Endothelial cell of umbilical vein (primary cell): ENCODE data around the gene NIPBL. TPM values are rescaled to one million over a fixed set of nuclear protein-coding genes. Genes with fewer than 3 reads are reported as not detected.

Experiments
- BruUV-seq: library from RNA; stranded (reverse); fragments of 400-500 nt; replicated peaks from 2 replicates; lab custom pipeline; 2021; lab: Mats Ljungman, UMichigan
- CTCF ChIA-PET: fragments of 300-600, 350-600 bp; sonication (Branson Sonifier 250); formaldehyde crosslinking; loops from one replicate; lab custom pipeline; 2021; ENCODE audit warnings: antibody characterized with exemption, inconsistent platforms; lab: Charles Lee
- POLR2A ChIA-PET: fragments of 300-600, 350-600 bp; sonication (Branson Sonifier 250); formaldehyde crosslinking; loops from one replicate; lab custom pipeline; 2021; ENCODE audit warnings: antibody characterized with exemption, inconsistent platforms; lab: Charles Lee
- DNase-seq: peaks from one replicate; pipeline ENCODE4 v3.0.0-alpha.2; 2011; ENCODE audit warnings: low read depth, low spot score
- FAIRE-seq: peaks from 2 replicates; lab custom pipeline; 2011; peaks lifted over from hg19 to GRCh38; lab: Jason Lieb, UNC
- H2AFZ ChIP-seq: 2 replicates; pipeline ENCODE4 v1.6.0; 2012; ENCODE audit warnings: low read depth, low read length, control low read depth, inconsistent platforms
- H3K27ac ChIP-seq: 2 replicates; pipeline ENCODE4 v1.5.1; 2011; ENCODE audit warnings: low read depth, mild to moderate bottlenecking, control low read depth, low read length, moderate library complexity; ENCODE audit not compliant: insufficient read depth
- H3K27me3 ChIP-seq, 2 experiments: 2 replicates each; pipeline versions ENCODE4 v1.6.0 to v1.6.1; 2011; ENCODE audit warnings: low read length in 2 of 2, mixed read lengths in 1 of 2; ENCODE audit not compliant: control insufficient read depth in 2 of 2, insufficient read depth in 2 of 2
- H3K36me3 ChIP-seq, 2 experiments: 2 replicates in 1 of 2; 3 replicates in 1 of 2; pipeline ENCODE4 v1.5.1; 2011; ENCODE audit warnings: low read length in 2 of 2, mild to moderate bottlenecking in 1 of 2, moderate library complexity in 1 of 2; ENCODE audit not compliant: control insufficient read depth in 2 of 2, insufficient read depth in 2 of 2; ENCODE audit errors: extremely low read depth in 1 of 2
- H3K4me1 ChIP-seq: 3 replicates; pipeline ENCODE4 v1.5.1; 2011; ENCODE audit warnings: mild to moderate bottlenecking, low read length; ENCODE audit not compliant: control insufficient read depth, insufficient read depth; ENCODE audit errors: extremely low read depth
- H3K4me2 ChIP-seq: 2 replicates; pipeline ENCODE4 v1.6.1; 2011; ENCODE audit warnings: low read length, control low read depth, mixed read lengths; ENCODE audit not compliant: insufficient read depth
- H3K4me3 ChIP-seq, 3 experiments: fragments of 200-600 bp in 1 of 3; sonication (generic), shearing (Covaris generic) in 1 of 3; replicated peaks in 1 of 3; 2 replicates each; pipeline ENCODE4 v1.5.1; 2011 to 2016; ENCODE audit warnings: control low read depth in 3 of 3, low read length in 3 of 3, mild to moderate bottlenecking in 2 of 3, inconsistent platforms in 1 of 3, low read depth in 1 of 3, moderate library complexity in 1 of 3; ENCODE audit not compliant: insufficient read depth in 1 of 3
- H3K79me2 ChIP-seq: 2 replicates; pipeline ENCODE4 v1.6.0; 2012; ENCODE audit warnings: low read length, inconsistent platforms; ENCODE audit not compliant: control insufficient read depth, insufficient read depth
- H3K9ac ChIP-seq: replicated peaks from 2 replicates; pipeline ENCODE3; 2011; ENCODE audit warnings: low read length, control low read depth; ENCODE audit not compliant: insufficient read depth; ENCODE audit errors: extremely low read depth
- H3K9me1 ChIP-seq: replicated peaks from 3 replicates; pipeline ENCODE4 v1.6.0; 2011; ENCODE audit warnings: mild to moderate bottlenecking, low read length; ENCODE audit not compliant: control insufficient read depth, insufficient read depth; ENCODE audit errors: extremely low read depth
- H3K9me3 ChIP-seq: replicated peaks from 2 replicates; pipeline ENCODE4 v1.5.1; 2012; ENCODE audit warnings: low read length, inconsistent platforms; ENCODE audit not compliant: control insufficient read depth, insufficient read depth
- H4K20me1 ChIP-seq: replicated peaks from 2 replicates; pipeline ENCODE3; 2011; ENCODE audit warnings: mild to moderate bottlenecking, low read length; ENCODE audit not compliant: control insufficient read depth, insufficient read depth; ENCODE audit errors: extremely low read depth
- EZH2 ChIP-seq: IDR thresholded peaks from 2 replicates; pipeline ENCODE4 v1.6.1; 2012; ENCODE audit warnings: borderline replicate concordance, low read depth, mild to moderate bottlenecking, moderate library complexity, low read length, inconsistent platforms; ENCODE audit not compliant: severe bottlenecking
- FOS ChIP-seq: IDR thresholded peaks from 2 replicates; pipeline ENCODE4 v1.6.1; 2011; ENCODE audit warnings: mild to moderate bottlenecking, low read length, moderate library complexity, borderline replicate concordance; ENCODE audit not compliant: insufficient read depth
- GATA2 ChIP-seq: IDR thresholded peaks from 2 replicates; pipeline ENCODE4 v1.7.0; 2011; ENCODE audit warnings: low read depth, mild to moderate bottlenecking, moderate library complexity, mixed read lengths, low read length; ENCODE audit not compliant: insufficient read length, insufficient read depth
- JUN ChIP-seq: IDR thresholded peaks from 2 replicates; pipeline ENCODE4 v1.6.1; 2011; ENCODE audit warnings: borderline replicate concordance, low read depth; ENCODE audit not compliant: insufficient read length, insufficient read depth
- MYC ChIP-seq: IDR thresholded peaks from one replicate; pipeline ENCODE4 v1.6.1; 2011; ENCODE audit warnings: mild to moderate bottlenecking, low read depth, low read length
- POLR2A ChIP-seq: IDR thresholded peaks from 2 replicates; pipeline ENCODE4 v1.6.1; 2012; ENCODE audit warnings: low read depth, mild to moderate bottlenecking, control low read depth, low read length
- POLR2AphosphoS5 ChIP-seq: IDR thresholded peaks from 2 replicates; pipeline ENCODE4 v1.6.1; 2012; ENCODE audit warnings: low read depth, mild to moderate bottlenecking, control low read depth, low read length, moderate library complexity; ENCODE audit not compliant: insufficient read depth
- dilution Hi-C: fragments of 300-500 bp; cut with MboI; formaldehyde crosslinking; loops from one replicate; pipeline ENCODE4 v1.15.0; 2019; ENCODE audit warnings: low sequenced_read_pairs; ENCODE audit not compliant: extremely low pct_ligation_motif_present
- intact Hi-C: fragments of 100-400 bp; cut with micrococcal nuclease; formaldehyde crosslinking; loops from one replicate; pipeline ENCODE4 v1.10.0; 2022
- polyA plus RNA-seq, 4 experiments: library from polyadenylated mRNA; depleted of rRNA in 3 of 4; stranded (reverse) in 3 of 4; unstranded in 1 of 4; fragments of >200 nt; gene quantifications; 2 replicates each; pipeline versions ENCODE4 v1.2.1 to v1.2.3, GENCODE V29; 2011 to 2012; ENCODE audit warnings: missing spikeins in 1 of 4
- total RNA-seq: library from RNA; stranded (reverse); gene quantifications from 2 replicates; pipeline ENCODE4 v1.2.3, GENCODE V29; 2021
- TF ChIP-seq, protein P1 (sequence below): IDR thresholded peaks from 2 replicates; pipeline ENCODE4 v1.6.1; 2011; ENCODE audit not compliant: insufficient read depth, insufficient read length
- TF ChIP-seq, protein P2 (sequence below), 2 donors: IDR thresholded peaks; 1 replicate in 1 of 2; 2 replicates in 1 of 2; pipeline ENCODE4 v1.5.1; 2011; ENCODE audit warnings: low read length in 2 of 2, mild to moderate bottlenecking in 2 of 2, moderate library complexity in 2 of 2, control low read depth in 1 of 2, inconsistent platforms in 1 of 2, low read depth in 1 of 2; ENCODE audit not compliant: insufficient read depth in 1 of 2; ENCODE audit errors: extremely low read depth in 1 of 2

Gene NIPBL
- total and polyA plus RNA-seq, 2 donors (not counting 3 experiments of a cell fraction or from before 2014, with no cell fraction given) = 15.5 to 50.7 TPM

DNA sequence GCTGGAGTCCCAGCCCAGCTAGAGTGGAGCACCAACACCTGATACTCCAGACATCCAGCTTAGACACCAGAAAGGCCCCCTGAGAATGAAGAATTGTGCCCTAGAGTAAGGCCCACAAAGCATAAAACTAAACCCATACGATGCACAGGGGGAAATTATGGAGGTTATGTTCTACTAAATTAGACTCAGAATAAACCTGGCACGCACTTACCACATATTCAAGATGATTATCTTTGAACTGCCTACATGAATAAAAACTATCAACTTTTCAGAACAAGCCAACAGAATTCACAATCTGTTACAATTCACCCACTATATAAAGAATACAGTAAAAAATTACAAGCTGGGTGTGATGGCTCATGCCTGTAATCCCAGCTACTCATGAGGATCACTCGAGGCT, 204.1 kb downstream of the NIPBL start:
- dilution Hi-C loops = no loop called here
- Histone ChIP-seq H3K4me3 (no peak overlapping the region), H3K4me1 (no peaks in the 10 kb centered on the region), H3K79me2 (no peaks in the 10 kb centered on the region), H3K4me2 (no peak overlapping the region), H3K9me3 (no peaks in the 10 kb centered on the region), H2AFZ (no peak overlapping the region), H3K9ac (no peak overlapping the region), H3K36me3 (no peaks in the 10 kb centered on the region), H3K27ac (no peak overlapping the region), H3K9me1 (no peaks in the 10 kb centered on the region), H4K20me1 (no peaks in the 10 kb centered on the region), H3K27me3 (no peaks in the 10 kb centered on the region)
- BruUV-seq = no TSS peak
- no peak for DNase-seq
- POLR2A ChIA-PET = no interaction called here
- no peak for TF ChIP-seq POLR2AphosphoS5
- TF ChIP-seq JUN = no peak
- no peak for TF ChIP-seq EZH2
- no peak for TF ChIP-seq POLR2A
- TF ChIP-seq GATA2 = no peak
- TF ChIP-seq, protein P1, sequence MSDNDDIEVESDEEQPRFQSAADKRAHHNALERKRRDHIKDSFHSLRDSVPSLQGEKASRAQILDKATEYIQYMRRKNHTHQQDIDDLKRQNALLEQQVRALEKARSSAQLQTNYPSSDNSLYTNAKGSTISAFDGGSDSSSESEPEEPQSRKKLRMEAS = no peak
- TF ChIP-seq FOS = no peak
- no peak for TF ChIP-seq MYC
- TF ChIP-seq, protein P2, sequence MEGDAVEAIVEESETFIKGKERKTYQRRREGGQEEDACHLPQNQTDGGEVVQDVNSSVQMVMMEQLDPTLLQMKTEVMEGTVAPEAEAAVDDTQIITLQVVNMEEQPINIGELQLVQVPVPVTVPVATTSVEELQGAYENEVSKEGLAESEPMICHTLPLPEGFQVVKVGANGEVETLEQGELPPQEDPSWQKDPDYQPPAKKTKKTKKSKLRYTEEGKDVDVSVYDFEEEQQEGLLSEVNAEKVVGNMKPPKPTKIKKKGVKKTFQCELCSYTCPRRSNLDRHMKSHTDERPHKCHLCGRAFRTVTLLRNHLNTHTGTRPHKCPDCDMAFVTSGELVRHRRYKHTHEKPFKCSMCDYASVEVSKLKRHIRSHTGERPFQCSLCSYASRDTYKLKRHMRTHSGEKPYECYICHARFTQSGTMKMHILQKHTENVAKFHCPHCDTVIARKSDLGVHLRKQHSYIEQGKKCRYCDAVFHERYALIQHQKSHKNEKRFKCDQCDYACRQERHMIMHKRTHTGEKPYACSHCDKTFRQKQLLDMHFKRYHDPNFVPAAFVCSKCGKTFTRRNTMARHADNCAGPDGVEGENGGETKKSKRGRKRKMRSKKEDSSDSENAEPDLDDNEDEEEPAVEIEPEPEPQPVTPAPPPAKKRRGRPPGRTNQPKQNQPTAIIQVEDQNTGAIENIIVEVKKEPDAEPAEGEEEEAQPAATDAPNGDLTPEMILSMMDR (IDR thresholded peaks at IDR 0.05; ENCODE audit: extremely low read depth in 1 of 2, insufficient read depth in 1 of 2, low read depth in 1 of 2, low read length in 2 of 2) = no peak
- intact Hi-C loops = no loop called here
- CTCF ChIA-PET = interaction anchor here (1.9 to 2.6 kb wide), 2 partner anchors 9 kb away, joined by 6 to 13 read pairs; no protein-coding TSS in a partner anchor
- no peak for FAIRE-seq
